Transverse colon (tissue), 4 donors: ENCODE data around the gene APOO. TPM values are rescaled to one million over a fixed set of nuclear protein-coding genes. Genes with fewer than 3 reads are reported as not detected.

Experiments
- DNase-seq: peaks from one replicate; pipeline ENCODE4 v3.0.0-alpha.2; 2019
- H3K27ac ChIP-seq, 4 donors: fragments of 200-600 bp; sonication (generic); 2 replicates each; pipeline ENCODE4 v1.5.1; 2016 to 2018; ENCODE audit warnings: inconsistent platforms in 4 of 4
- H3K27me3 ChIP-seq: fragments of 200-600 bp; sonication (generic); 2 replicates; pipeline ENCODE4 v1.5.1; 2017; ENCODE audit warnings: inconsistent platforms
- H3K36me3 ChIP-seq, 4 donors: fragments of 200-600 bp; sonication (generic); 2 replicates each; pipeline ENCODE4 v1.5.1; 2017 to 2019; ENCODE audit warnings: inconsistent platforms in 4 of 4
- H3K4me1 ChIP-seq, 4 donors: fragments of 200-600 bp; sonication (generic); 2 replicates each; pipeline ENCODE4 v1.5.1; 2017 to 2020; ENCODE audit warnings: inconsistent platforms in 4 of 4
- H3K4me3 ChIP-seq, 4 donors: fragments of 200-600 bp; sonication (generic); 1 replicate in 1 of 4; 2 replicates in 3 of 4; pipeline versions ENCODE4 v1.5.1 to v1.6.1; 2017 to 2019; ENCODE audit warnings: inconsistent platforms in 4 of 4
- H3K9me3 ChIP-seq, 2 donors: fragments of 200-600 bp; sonication (generic); 2 replicates each; pipeline ENCODE4 v1.5.1; 2017 to 2019; ENCODE audit warnings: inconsistent platforms in 2 of 2
- EP300 ChIP-seq: sonication (generic); formaldehyde crosslinking; IDR thresholded peaks from one replicate; pipeline ENCODE4 v1.6.1; 2017; ENCODE audit warnings: antibody characterized with exemption, low read depth
- POLR2A ChIP-seq: fragments of 450-650 bp; IDR thresholded peaks from one replicate; pipeline ENCODE4 v1.6.1; 2016; ENCODE audit warnings: antibody characterized with exemption, mild to moderate bottlenecking, moderate library complexity
- POLR2AphosphoS5 ChIP-seq, 3 donors: sonication (generic); formaldehyde crosslinking; IDR thresholded peaks; one replicate each; pipeline ENCODE4 v1.6.1; 2016; ENCODE audit warnings: antibody characterized with exemption in 3 of 3
- WGBS, 2 donors: methylation state at CpG; one replicate each; pipeline ENCODE4 v1.1.5; 2018; ENCODE audit warnings: low coverage in 1 of 2; 5-methylcytosine and 5-hydroxymethylcytosine counted together
- in situ Hi-C, 4 donors: fragments of 200-750 bp; cut with MboI; loops; one replicate each; pipeline versions ENCODE4 v1.15.0 to v1.15.1; 2017; ENCODE audit warnings: low sequenced_read_pairs in 3 of 4, low pct_ligation_motif_present in 1 of 4, low pct_unique_long_range_greater_than_20kb in 1 of 4
- intact Hi-C: fragments of 100-400 bp; cut with DNase I; formaldehyde crosslinking; loops from one replicate; pipeline ENCODE4 v1.15.1; 2023; ENCODE audit warnings: low total_unique reads
- total RNA-seq, 4 donors: library from RNA; depleted of rRNA; stranded (reverse); fragments of >200 nt; gene quantifications; one replicate each; pipeline ENCODE4 v1.1.0, GENCODE V29; 2016
- TF ChIP-seq, protein P1 (sequence below), 5 experiments: fragments of 200-600 bp in 3 of 5; fragments of 450-650 bp in 2 of 5; sonication (generic) in 3 of 5; IDR thresholded peaks; 1 replicate in 2 of 5; 2 replicates in 3 of 5; pipeline ENCODE4 v1.5.1; 2016 to 2017; ENCODE audit warnings: antibody characterized with exemption in 5 of 5, inconsistent platforms in 3 of 5, mild to moderate bottlenecking in 2 of 5, moderate library complexity in 1 of 5

Gene APOO
- total RNA-seq, 4 donors from 2014 or later, result 10.0 to 24.5 (median 15.6) TPM; not detected in 1

DNA sequence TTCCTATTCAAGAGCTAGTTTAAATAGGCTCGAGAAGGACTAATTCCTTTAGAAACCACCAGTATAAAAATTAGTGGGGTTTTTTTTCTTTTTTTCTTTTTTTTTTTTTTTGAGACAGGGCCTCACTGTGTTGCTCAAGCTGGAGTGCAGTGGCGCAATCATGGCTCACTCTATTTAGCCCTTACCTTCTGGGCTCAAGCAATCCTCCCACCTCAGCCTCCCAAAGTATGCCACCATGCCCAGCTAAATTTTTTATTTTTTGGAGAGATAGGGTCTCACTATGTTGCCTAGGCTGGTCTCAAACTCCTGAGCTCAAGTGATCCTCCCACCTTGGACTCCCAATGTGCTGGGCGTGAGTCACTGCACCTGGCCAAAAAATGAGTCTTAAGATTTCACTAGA is 52.8 kb downstream of the APOO start:
- whole genome bisulfite sequencing, 2 donors, result 92 to 100% methylated on average over 1 to 3 of the region's 3 CpGs

DNA sequence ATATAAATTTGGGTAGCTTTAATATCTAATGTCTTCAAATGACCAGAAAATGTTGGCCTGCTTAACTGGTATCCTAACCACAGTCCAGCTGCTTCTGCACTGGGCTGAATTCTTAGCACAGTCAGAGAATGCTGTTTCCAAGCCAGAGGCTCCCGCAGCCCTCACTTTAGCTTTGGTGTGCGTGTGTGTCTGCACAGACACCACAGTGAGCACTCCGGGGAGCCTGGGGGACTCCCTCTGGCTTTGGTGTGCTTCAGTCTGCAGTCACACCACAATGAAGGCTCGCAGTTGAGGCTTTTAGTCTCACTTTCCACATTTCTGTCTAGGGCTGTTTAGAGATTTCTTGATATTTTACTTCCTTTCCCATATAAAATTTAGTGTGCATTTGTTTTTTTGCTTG is 53.6 kb downstream of the APOO start:
- H3K4me3 ChIP-seq, result no peak overlapping the region
- no peaks in the 10 kb centered on the region for H3K4me1 ChIP-seq
- intact Hi-C loops (no loop called here), in situ Hi-C loops (no loop called here)
- no peaks in the 10 kb centered on the region for H3K36me3 ChIP-seq
- H3K27me3 ChIP-seq, result no peaks in the 10 kb centered on the region
- H3K9me3 ChIP-seq, result no peaks in the 10 kb centered on the region
- no peak overlapping the region for H3K27ac ChIP-seq
- no peak for DNase-seq
- 89% methylated on average over 4 of the region's 4 CpGs; no CpG with 5 or more reads in 1 of the 2 donors for WGBS, 2 donors
- TF ChIP-seq POLR2A, result no peak

More for the DNA sequence above, 52.8 kb downstream of the APOO start:
- Histone ChIP-seq H3K27ac (no peak overlapping the region), H3K27me3 (no peaks in the 10 kb centered on the region), H3K36me3 (no peaks in the 10 kb centered on the region), H3K4me1 (no peaks in the 10 kb centered on the region), H3K4me3 (no peak overlapping the region), H3K9me3 (no peaks in the 10 kb centered on the region)
- no peak for DNase-seq
- TF ChIP-seq, protein P1, sequence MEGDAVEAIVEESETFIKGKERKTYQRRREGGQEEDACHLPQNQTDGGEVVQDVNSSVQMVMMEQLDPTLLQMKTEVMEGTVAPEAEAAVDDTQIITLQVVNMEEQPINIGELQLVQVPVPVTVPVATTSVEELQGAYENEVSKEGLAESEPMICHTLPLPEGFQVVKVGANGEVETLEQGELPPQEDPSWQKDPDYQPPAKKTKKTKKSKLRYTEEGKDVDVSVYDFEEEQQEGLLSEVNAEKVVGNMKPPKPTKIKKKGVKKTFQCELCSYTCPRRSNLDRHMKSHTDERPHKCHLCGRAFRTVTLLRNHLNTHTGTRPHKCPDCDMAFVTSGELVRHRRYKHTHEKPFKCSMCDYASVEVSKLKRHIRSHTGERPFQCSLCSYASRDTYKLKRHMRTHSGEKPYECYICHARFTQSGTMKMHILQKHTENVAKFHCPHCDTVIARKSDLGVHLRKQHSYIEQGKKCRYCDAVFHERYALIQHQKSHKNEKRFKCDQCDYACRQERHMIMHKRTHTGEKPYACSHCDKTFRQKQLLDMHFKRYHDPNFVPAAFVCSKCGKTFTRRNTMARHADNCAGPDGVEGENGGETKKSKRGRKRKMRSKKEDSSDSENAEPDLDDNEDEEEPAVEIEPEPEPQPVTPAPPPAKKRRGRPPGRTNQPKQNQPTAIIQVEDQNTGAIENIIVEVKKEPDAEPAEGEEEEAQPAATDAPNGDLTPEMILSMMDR (IDR thresholded peaks at IDR 0.05), result no peak
- TF ChIP-seq POLR2A (no peak), POLR2AphosphoS5 (IDR thresholded peaks at IDR 0.05) (no peak), EP300 (no peak)
- in situ Hi-C loops, result no loop called here
- intact Hi-C loops, result no loop called here

DNA sequence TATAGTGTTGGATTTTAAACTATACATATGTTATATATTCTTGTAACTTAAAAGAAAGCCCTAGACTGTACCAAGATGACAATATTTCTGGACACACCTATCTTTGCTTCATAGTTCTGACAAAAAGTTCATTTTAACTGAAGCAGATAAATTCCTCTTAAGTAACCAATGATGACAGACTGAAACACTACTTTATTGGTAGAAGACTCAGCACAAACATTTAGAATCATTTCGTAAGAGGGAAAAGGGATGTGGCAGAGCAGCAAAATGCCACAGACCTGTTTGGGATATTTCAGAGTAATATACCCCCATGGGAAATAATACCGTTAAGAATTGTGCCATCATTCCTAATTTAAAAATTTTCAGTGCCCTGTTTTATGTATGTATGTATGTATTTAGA is 56.2 kb downstream of the APOO start:
- no peaks in the 10 kb centered on the region for H3K27me3 ChIP-seq
- intact Hi-C loops (no loop called here), in situ Hi-C loops (no loop called here)
- no peaks in the 10 kb centered on the region for H3K36me3 ChIP-seq
- H3K4me3 ChIP-seq, result no peak overlapping the region
- H3K27ac ChIP-seq, result no peak overlapping the region
- H3K9me3 ChIP-seq, result no peaks in the 10 kb centered on the region
- no peak for TF ChIP-seq EP300
- no peak for TF ChIP-seq POLR2A
- TF ChIP-seq, protein P1 (IDR thresholded peaks at IDR 0.05), result no peak
- TF ChIP-seq POLR2AphosphoS5 (IDR thresholded peaks at IDR 0.05), result no peak
- 90% methylated on average over 2 of the region's 2 CpGs; no CpG with 5 or more reads in 1 of the 2 donors for WGBS, 2 donors
- H3K4me1 ChIP-seq, result no peaks in the 10 kb centered on the region
- DNase-seq, result no peak

DNA sequence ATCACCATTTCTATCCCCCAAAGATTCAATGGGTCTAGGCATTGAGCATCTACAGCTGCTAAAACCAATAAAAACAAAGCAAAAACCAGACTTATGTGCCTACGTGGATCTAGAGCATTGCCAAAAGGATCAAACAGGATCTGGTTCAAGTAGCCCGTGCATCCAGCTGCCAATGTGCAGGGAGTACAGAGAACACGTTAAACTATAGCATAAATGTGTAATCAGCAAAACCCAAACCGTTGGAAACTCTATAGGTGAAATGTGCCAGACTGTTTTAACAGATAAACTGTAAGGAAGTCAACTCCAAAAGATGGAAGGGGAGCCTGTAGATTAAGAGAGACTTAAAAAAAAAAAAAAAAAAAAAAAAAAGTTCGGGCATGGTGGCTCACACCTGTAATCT is 58.5 kb downstream of the APOO start:
- no peak overlapping the region for H3K27ac ChIP-seq
- no peaks in the 10 kb centered on the region for H3K27me3 ChIP-seq
- intact Hi-C loops, result no loop called here
- no peaks in the 10 kb centered on the region for H3K9me3 ChIP-seq
- H3K4me1 ChIP-seq, result peaks cover 3 to 14% (median 8%) of the 10 kb centered on the region in 4 donors
- 83% methylated on average over 5 of the region's 5 CpGs; no CpG with 5 or more reads in 1 of the 2 donors for WGBS, 2 donors
- TF ChIP-seq, protein P1 (IDR thresholded peaks at IDR 0.05), result no peak
- no peak for TF ChIP-seq EP300
- no peak for TF ChIP-seq POLR2AphosphoS5 (IDR thresholded peaks at IDR 0.05)
- no peak for TF ChIP-seq POLR2A
- H3K4me3 ChIP-seq, result no peak overlapping the region
- DNase-seq, result no peak
- H3K36me3 ChIP-seq, result no peaks in the 10 kb centered on the region
- in situ Hi-C loops, result no loop called here

DNA sequence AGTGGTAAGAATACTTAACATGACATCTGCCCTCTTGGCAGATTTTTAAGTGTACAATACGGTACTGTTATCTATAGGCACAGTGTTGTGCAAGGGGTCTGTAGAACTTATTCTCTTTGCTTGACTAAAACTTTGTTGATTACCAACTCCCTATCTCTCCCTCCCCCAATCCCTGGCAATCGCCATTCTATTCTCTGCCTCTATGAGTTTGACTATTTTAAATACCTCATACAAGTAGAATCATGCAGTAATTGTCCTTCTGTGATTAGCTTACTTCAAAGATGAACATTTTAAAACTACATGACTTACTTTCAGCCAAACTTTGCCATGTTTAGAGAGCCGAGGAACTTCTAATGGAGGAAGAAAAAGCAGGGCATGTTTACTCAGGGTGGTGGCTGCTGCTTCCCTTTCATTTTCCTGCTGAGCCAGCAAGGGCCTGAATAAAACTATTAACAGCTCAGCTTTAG is 62.4 kb downstream of the APOO start:
- no peaks in the 10 kb centered on the region for H3K36me3 ChIP-seq
- 31% methylated on average over 3 of the region's 3 CpGs; no CpG with 5 or more reads in 1 of the 2 donors for WGBS, 2 donors
- in situ Hi-C loops (no loop called here), intact Hi-C loops (no loop called here)
- TF ChIP-seq POLR2A, result no peak
- TF ChIP-seq POLR2AphosphoS5 (IDR thresholded peaks at IDR 0.05), result no peak
- TF ChIP-seq, protein P1 (IDR thresholded peaks at IDR 0.05), result no peak
- no peak for TF ChIP-seq EP300
- peak overlapping the region; percentile 64 to 80 (median 74) for H3K27ac ChIP-seq
- no peak overlapping the region for H3K4me3 ChIP-seq
- no peaks in the 10 kb centered on the region for H3K27me3 ChIP-seq
- H3K9me3 ChIP-seq, result no peaks in the 10 kb centered on the region
- peaks cover 3 to 21% (median 8%) of the 10 kb centered on the region in 4 donors for H3K4me1 ChIP-seq
- DNase-seq, result peak; percentile 38
